ENCODE results near the gene SULT2B1.

The SULT2B1 gene

GRCh38 chr19:48636859-48637448, 85.0 kb downstream of the SULT2B1 start, which contains the start of gene DBP:
TSS of gene DBP (minus strand) at chr19:48637379. CDS start at chr19:48636994, 385 bp downstream.
- DNase-seq (ENCODE audit: low read depth), result no peak
- peak within 1 kb of the TSS; percentile 73 for H3K4me3 ChIP-seq (ENCODE audit: low read depth, low read length)
- peak; percentile 13 for TF ChIP-seq CTCF (IDR thresholded peaks at IDR 0.05; ENCODE audit: insufficient read depth, low read depth, low read length, missing control alignments)

GRCh38 chr19:48637449-48637947, 85.5 kb downstream of the SULT2B1 start:
- H3K4me3 ChIP-seq (ENCODE audit: low read depth, low read length), result peak overlapping the region; percentile 73
- TF ChIP-seq CTCF (IDR thresholded peaks at IDR 0.05; ENCODE audit: insufficient read depth, low read depth, low read length, missing control alignments), result no peak
- DNase-seq (ENCODE audit: low read depth), result peak; percentile 100

- H3K4me3 ChIP-seq (ENCODE audit: low read depth, low read length), result peak overlapping the region; percentile 73
- DNase-seq (ENCODE audit: low read depth), result peak; percentile 97
- peak; percentile 12 for TF ChIP-seq CTCF (IDR thresholded peaks at IDR 0.05; ENCODE audit: insufficient read depth, low read depth, low read length, missing control alignments)
Measured at GRCh38 chr19:48637948-48638830, 86.2 kb downstream of the SULT2B1 start.

- peak overlapping the region; percentile 73 for H3K4me3 ChIP-seq (ENCODE audit: low read depth, low read length)
- DNase-seq (ENCODE audit: low read depth), result peak; percentile 39
Measured at GRCh38 chr19:48638831-48639381, 86.9 kb downstream of the SULT2B1 start.

GRCh38 chr19:48639483-48640375, 87.8 kb downstream of the SULT2B1 start:
- H3K4me3 ChIP-seq (ENCODE audit: low read depth, low read length), result no peak overlapping the region
- no peak for TF ChIP-seq CTCF (IDR thresholded peaks at IDR 0.05; ENCODE audit: insufficient read depth, low read depth, low read length, missing control alignments)
- DNase-seq (ENCODE audit: low read depth), result no peak

More at GRCh38 chr19:48638831-48639381, 86.9 kb downstream of the SULT2B1 start:
- no peak for TF ChIP-seq CTCF (IDR thresholded peaks at IDR 0.05; ENCODE audit: insufficient read depth, low read depth, low read length, missing control alignments)

GRCh38 chr19:48641850-48642249, 89.9 kb downstream of the SULT2B1 start:
- no peak overlapping the region for H3K4me3 ChIP-seq (ENCODE audit: low read depth, low read length)
- no peak for DNase-seq (ENCODE audit: low read depth)
- TF ChIP-seq CTCF (IDR thresholded peaks at IDR 0.05; ENCODE audit: insufficient read depth, low read depth, low read length, missing control alignments), result no peak
